Measurements from ENCODE around the gene HSPA12B.

- no peak for TF ChIP-seq EP300 (IDR thresholded peaks at IDR 0.05; ENCODE audit: borderline replicate concordance in 1 of 2, low read depth in 2 of 2, low read length in 2 of 2)
- TF ChIP-seq YY1 (IDR thresholded peaks at IDR 0.05; ENCODE audit: low read depth, low read length): no peak
- TF ChIP-seq EZH2 (IDR thresholded peaks at IDR 0.05; ENCODE audit: low read depth, low read length, severe bottlenecking): no peak
- TF ChIP-seq POLR2AphosphoS5 (IDR thresholded peaks at IDR 0.05; ENCODE audit: low read depth, low read length): no peak
- TF ChIP-seq RAD21 (IDR thresholded peaks at IDR 0.05 in 1 of 2, conservative IDR thresholded peaks at IDR 0.05 in 1 of 2; ENCODE audit: low read depth in 2 of 2, low read length in 2 of 2): no peak
- no peak for TF ChIP-seq JUND (IDR thresholded peaks at IDR 0.05; ENCODE audit: low read length)
- no peak for TF ChIP-seq CTCF (IDR thresholded peaks at IDR 0.05; ENCODE audit: control extremely low read depth in 1 of 3, insufficient read depth in 1 of 3, low read depth in 1 of 3, low read length in 3 of 3)
- no peak for TF ChIP-seq POU5F1 (IDR thresholded peaks at IDR 0.05; ENCODE audit: low read depth, low read length)
- TF ChIP-seq TEAD4 (IDR thresholded peaks at IDR 0.05; ENCODE audit: low read depth, low read length): no peak
- no peak for TF ChIP-seq NRF1 (IDR thresholded peaks at IDR 0.05; ENCODE audit: low read depth, low read length)
- no peak for TF ChIP-seq RBBP5 (IDR thresholded peaks at IDR 0.05; ENCODE audit: borderline replicate concordance, low read depth, low read length)
- TF ChIP-seq POLR2A (IDR thresholded peaks at IDR 0.05; ENCODE audit: control extremely low read depth in 1 of 2, low read depth in 2 of 2, low read length in 2 of 2): no peak
- no peak for TF ChIP-seq GABPA (IDR thresholded peaks at IDR 0.05; ENCODE audit: borderline replicate concordance, insufficient read depth, low read length)
Measured at GRCh38 chr20:3744037-3744436, 11.6 kb downstream of the HSPA12B start.

Data from H1 (cell line).